GM12872 (cell line): ENCODE data around the gene FBXO22.

Experiments used
- TF ChIP-seq, protein P1 (sequence below): IDR thresholded peaks from 3 replicates; pipeline ENCODE4 v1.5.1; 2011; ENCODE audit warnings: low read depth, mild to moderate bottlenecking, low read length, moderate library complexity; ENCODE audit not compliant: insufficient read depth

The FBXO22 gene

GRCh38 chr15:75952525-75952924, 48.8 kb downstream of the FBXO22 start:
- TF ChIP-seq, protein P1, sequence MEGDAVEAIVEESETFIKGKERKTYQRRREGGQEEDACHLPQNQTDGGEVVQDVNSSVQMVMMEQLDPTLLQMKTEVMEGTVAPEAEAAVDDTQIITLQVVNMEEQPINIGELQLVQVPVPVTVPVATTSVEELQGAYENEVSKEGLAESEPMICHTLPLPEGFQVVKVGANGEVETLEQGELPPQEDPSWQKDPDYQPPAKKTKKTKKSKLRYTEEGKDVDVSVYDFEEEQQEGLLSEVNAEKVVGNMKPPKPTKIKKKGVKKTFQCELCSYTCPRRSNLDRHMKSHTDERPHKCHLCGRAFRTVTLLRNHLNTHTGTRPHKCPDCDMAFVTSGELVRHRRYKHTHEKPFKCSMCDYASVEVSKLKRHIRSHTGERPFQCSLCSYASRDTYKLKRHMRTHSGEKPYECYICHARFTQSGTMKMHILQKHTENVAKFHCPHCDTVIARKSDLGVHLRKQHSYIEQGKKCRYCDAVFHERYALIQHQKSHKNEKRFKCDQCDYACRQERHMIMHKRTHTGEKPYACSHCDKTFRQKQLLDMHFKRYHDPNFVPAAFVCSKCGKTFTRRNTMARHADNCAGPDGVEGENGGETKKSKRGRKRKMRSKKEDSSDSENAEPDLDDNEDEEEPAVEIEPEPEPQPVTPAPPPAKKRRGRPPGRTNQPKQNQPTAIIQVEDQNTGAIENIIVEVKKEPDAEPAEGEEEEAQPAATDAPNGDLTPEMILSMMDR = no peak

- TF ChIP-seq, protein P1 = no peak
Observed at GRCh38 chr15:75955720-75956119, 52.0 kb downstream of the FBXO22 start.

GRCh38 chr15:75961331-75961730, 57.7 kb downstream of the FBXO22 start:
- TF ChIP-seq, protein P1 = no peak

DNA sequence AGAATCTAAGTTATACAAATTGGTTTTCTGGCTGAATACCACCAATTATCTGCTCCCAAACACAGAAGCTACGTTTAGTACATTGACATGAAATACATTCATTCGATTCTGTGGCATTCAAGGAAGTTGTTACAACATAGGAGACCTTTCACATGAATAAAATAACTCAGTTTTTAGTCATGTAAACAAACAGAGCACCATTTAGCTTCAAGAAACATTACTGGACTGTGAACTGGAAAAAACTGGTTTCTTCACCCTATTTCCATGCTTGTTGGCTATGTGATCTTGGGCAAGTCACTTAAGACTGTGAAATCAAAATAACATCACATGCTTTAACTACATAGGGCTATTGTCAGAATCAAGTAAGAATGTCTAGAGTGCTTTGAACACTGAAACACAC, 62.4 kb downstream of the FBXO22 start:
- TF ChIP-seq, protein P1 = no peak

DNA sequence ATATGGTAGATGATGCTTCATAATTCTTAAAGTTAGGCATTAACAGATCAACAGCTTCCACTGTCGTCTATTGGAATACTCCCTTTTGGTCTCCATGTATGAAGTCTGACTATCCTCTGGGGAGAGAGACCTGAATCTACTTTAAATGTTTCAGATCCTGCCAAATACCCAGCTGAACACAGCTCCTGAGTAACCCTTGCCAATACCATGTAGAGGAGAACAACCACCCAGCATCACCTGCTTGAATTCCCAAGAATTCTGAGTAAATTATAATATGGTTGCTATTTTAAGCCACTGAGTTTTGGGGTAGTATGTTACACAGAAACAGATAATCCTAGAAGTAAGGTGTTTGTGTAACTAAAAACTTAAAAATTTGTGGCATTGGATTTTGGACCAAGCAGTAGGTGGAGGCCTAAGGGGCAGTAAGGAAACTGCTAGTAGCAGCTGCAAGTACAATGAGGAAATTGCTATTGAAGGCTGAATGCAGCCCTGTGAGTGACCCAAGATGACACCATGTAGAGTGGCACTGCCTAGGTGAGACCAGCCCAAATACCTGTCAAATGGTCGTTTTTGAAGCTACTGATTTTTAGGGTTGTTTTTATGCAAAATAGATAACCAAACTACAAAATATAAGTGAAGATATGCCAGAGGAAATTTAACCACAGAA, 77.6 kb downstream of the FBXO22 start:
- TF ChIP-seq, protein P1 = no peak

GRCh38 chr15:75982468-75982867, 78.8 kb downstream of the FBXO22 start:
- TF ChIP-seq, protein P1 = no peak

GRCh38 chr15:75985971-75986370, 82.3 kb downstream of the FBXO22 start:
- TF ChIP-seq, protein P1 = no peak

- TF ChIP-seq, protein P1 = no peak
Observed at GRCh38 chr15:75989045-75989444, 85.4 kb downstream of the FBXO22 start.
